ENCODE measurements around the gene TP53I13. TPM values are rescaled to one million over a fixed set of nuclear protein-coding genes. Genes with fewer than 3 reads are reported as not detected.
A peak's percentile ranks its signal among the peaks of the same experiment; 100 is the strongest.

The TP53I13 gene
- total RNA-seq, 1 experiment from 2014 or later, result 123 TPM

DNA sequence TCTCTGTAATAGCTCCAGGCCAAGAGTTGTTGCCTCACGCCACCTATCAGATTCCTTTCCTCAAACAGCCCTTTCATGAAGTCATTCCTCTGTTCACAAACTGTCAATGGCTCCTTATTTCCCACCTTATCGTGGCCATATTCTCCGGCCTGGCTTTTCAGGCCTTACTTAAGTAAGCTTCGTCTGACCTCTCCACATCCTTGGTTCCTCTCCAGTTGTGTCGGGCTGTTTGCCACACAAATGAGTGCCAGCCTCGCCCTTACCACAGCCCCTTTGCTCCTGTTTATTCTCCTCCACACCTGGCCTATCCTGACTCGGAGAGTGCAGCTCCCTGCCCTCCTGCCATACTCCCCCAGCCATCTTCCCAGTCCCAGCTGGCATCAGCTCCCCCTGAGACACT, 2.0 kb downstream of the TP53I13 start:
- TSS peak; percentile 73 for BruUV-seq (replicated peaks)

DNA sequence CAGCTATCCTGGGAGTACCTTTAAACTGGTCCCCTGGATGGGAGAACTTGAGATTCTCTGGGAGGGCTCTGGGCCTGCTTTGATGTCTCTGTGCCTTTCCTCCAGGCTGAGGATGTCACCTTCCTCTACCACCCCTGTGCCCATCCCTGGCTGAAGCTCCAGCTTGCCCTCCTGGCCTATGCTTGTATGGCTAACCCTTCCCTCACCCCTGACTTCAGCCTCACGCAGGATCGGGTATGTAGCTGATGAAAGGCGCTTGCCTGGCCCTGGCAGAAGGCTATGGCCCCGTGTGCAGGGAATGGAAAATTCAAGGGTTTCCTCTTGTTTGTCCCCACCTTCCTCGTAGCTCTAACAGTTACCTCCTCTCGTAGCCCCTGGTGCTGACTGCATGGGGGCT, 3.0 kb downstream of the TP53I13 start:
- DNase-seq (ENCODE audit: low read depth, low spot score) (no peak), ATAC-seq (no peak)
- intact Hi-C loops (cut with micrococcal nuclease; ENCODE audit: unreplicated experiment) (no loop called here), in situ Hi-C loops (cut with HindIII; ENCODE audit: low pct_unique_long_range_greater_than_20kb, low sequenced_read_pairs) (no loop called here)
- no TSS peak for BruUV-seq (replicated peaks)
- H3K9me3 ChIP-seq (ENCODE audit: control insufficient read depth, insufficient read depth, low read depth, low read length), result no peaks in the 10 kb centered on the region
- H3K36me3 ChIP-seq (ENCODE audit: control insufficient read depth, insufficient read depth, low read length), result no peaks in the 10 kb centered on the region
- POLR2A ChIA-PET, result interaction anchor here (0.5 kb wide), 1 partner anchor 98 kb away, joined by 3 read pairs; no protein-coding TSS in a partner anchor
- CTCF ChIA-PET, result no interaction called here
- no peak overlapping the region for H3K4me3 ChIP-seq (ENCODE audit: low read depth in 2 of 2, low read length in 2 of 2)
- no peak for TF ChIP-seq POLR2AphosphoS5 (IDR thresholded peaks at IDR 0.05; ENCODE audit: low read depth, low read length)
- no peak for TF ChIP-seq TCF7L2 (IDR thresholded peaks at IDR 0.05; ENCODE audit: low read depth, low read length)
- no peak for TF ChIP-seq SIN3A (IDR thresholded peaks at IDR 0.05; ENCODE audit: borderline replicate concordance, insufficient read depth, low read depth, low read length)
- TF ChIP-seq, protein P1, sequence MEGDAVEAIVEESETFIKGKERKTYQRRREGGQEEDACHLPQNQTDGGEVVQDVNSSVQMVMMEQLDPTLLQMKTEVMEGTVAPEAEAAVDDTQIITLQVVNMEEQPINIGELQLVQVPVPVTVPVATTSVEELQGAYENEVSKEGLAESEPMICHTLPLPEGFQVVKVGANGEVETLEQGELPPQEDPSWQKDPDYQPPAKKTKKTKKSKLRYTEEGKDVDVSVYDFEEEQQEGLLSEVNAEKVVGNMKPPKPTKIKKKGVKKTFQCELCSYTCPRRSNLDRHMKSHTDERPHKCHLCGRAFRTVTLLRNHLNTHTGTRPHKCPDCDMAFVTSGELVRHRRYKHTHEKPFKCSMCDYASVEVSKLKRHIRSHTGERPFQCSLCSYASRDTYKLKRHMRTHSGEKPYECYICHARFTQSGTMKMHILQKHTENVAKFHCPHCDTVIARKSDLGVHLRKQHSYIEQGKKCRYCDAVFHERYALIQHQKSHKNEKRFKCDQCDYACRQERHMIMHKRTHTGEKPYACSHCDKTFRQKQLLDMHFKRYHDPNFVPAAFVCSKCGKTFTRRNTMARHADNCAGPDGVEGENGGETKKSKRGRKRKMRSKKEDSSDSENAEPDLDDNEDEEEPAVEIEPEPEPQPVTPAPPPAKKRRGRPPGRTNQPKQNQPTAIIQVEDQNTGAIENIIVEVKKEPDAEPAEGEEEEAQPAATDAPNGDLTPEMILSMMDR (IDR thresholded peaks at IDR 0.05), result no peak
- TF ChIP-seq, protein P2, sequence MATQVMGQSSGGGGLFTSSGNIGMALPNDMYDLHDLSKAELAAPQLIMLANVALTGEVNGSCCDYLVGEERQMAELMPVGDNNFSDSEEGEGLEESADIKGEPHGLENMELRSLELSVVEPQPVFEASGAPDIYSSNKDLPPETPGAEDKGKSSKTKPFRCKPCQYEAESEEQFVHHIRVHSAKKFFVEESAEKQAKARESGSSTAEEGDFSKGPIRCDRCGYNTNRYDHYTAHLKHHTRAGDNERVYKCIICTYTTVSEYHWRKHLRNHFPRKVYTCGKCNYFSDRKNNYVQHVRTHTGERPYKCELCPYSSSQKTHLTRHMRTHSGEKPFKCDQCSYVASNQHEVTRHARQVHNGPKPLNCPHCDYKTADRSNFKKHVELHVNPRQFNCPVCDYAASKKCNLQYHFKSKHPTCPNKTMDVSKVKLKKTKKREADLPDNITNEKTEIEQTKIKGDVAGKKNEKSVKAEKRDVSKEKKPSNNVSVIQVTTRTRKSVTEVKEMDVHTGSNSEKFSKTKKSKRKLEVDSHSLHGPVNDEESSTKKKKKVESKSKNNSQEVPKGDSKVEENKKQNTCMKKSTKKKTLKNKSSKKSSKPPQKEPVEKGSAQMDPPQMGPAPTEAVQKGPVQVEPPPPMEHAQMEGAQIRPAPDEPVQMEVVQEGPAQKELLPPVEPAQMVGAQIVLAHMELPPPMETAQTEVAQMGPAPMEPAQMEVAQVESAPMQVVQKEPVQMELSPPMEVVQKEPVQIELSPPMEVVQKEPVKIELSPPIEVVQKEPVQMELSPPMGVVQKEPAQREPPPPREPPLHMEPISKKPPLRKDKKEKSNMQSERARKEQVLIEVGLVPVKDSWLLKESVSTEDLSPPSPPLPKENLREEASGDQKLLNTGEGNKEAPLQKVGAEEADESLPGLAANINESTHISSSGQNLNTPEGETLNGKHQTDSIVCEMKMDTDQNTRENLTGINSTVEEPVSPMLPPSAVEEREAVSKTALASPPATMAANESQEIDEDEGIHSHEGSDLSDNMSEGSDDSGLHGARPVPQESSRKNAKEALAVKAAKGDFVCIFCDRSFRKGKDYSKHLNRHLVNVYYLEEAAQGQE (IDR thresholded peaks at IDR 0.05; ENCODE audit: insufficient read depth in 1 of 2, low read depth in 2 of 2, low read length in 1 of 2), result no peak
- H3K27ac ChIP-seq (ENCODE audit: low read length), result no peak overlapping the region
- H3K27me3 ChIP-seq (ENCODE audit: control insufficient read depth, insufficient read depth, low read length), result no peaks in the 10 kb centered on the region
- H3K4me1 ChIP-seq (ENCODE audit: control insufficient read depth, insufficient read depth, low read length), result peaks cover 7% of the 10 kb centered on the region

More for the DNA sequence above, 2.0 kb downstream of the TP53I13 start:
- no peaks in the 10 kb centered on the region for H3K27me3 ChIP-seq (ENCODE audit: control insufficient read depth, insufficient read depth, low read length)
- no peaks in the 10 kb centered on the region for H3K36me3 ChIP-seq (ENCODE audit: control insufficient read depth, insufficient read depth, low read length)
- ChIA-PET POLR2A (no interaction called here), CTCF (no interaction called here)
- intact Hi-C loops (cut with micrococcal nuclease; ENCODE audit: unreplicated experiment) (no loop called here), in situ Hi-C loops (cut with HindIII; ENCODE audit: low pct_unique_long_range_greater_than_20kb, low sequenced_read_pairs) (no loop called here)
- no peaks in the 10 kb centered on the region for H3K9me3 ChIP-seq (ENCODE audit: control insufficient read depth, insufficient read depth, low read depth, low read length)
- no peak for DNase-seq (ENCODE audit: low read depth, low spot score)
- H3K4me1 ChIP-seq (ENCODE audit: control insufficient read depth, insufficient read depth, low read length), result peaks cover 11% of the 10 kb centered on the region
- no peak for ATAC-seq
- TF ChIP-seq POLR2AphosphoS5 (IDR thresholded peaks at IDR 0.05; ENCODE audit: low read depth, low read length), result no peak
- TF ChIP-seq SIN3A (IDR thresholded peaks at IDR 0.05; ENCODE audit: borderline replicate concordance, insufficient read depth, low read depth, low read length), result no peak
- TF ChIP-seq TCF7L2 (IDR thresholded peaks at IDR 0.05; ENCODE audit: low read depth, low read length), result no peak
- TF ChIP-seq, protein P2 (IDR thresholded peaks at IDR 0.05; ENCODE audit: insufficient read depth in 1 of 2, low read depth in 2 of 2, low read length in 1 of 2), result no peak
- TF ChIP-seq, protein P1 (IDR thresholded peaks at IDR 0.05), result no peak
- H3K4me3 ChIP-seq (ENCODE audit: low read depth in 2 of 2, low read length in 2 of 2), result no peak overlapping the region
- H3K27ac ChIP-seq (ENCODE audit: low read length), result no peak overlapping the region

All from Panc1 (cell line).